ENCODE data around the gene MAP2K5.
"Not testable (repeated sequence)": the region's sequence is repeated elsewhere in the genome, so short reads cannot be mapped to it uniquely, and the experiment has no call there.

MAP2K5 gene

DNA sequence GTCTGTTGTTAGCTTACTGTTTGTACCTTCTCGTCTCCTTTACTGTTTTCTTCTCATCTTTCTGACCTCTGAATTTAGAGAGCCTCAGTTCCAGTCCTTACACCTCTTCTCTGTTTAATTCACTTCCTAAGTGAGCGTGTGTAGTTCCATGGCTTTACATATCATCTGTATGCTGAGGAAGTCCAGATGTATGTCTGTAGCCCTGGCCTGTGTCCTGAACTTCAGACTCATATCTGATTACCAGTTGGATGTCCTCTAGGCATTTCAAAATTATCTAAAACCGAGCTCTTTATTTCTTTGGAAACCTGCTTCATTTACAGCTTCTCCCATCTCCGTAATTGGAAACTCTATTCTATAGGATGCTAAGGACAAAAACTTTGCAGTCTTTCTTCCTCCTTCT is 75.8 kb downstream of the MAP2K5 start:
- ChIA-PET POLR2A (no interaction called here), CTCF (no interaction called here)
- H3K4me3 ChIP-seq (ENCODE audit: low read depth, low read length), result no peak overlapping the region
- DNase-seq (ENCODE audit: low read depth, low spot score), result no peak
- TF ChIP-seq, protein P1, sequence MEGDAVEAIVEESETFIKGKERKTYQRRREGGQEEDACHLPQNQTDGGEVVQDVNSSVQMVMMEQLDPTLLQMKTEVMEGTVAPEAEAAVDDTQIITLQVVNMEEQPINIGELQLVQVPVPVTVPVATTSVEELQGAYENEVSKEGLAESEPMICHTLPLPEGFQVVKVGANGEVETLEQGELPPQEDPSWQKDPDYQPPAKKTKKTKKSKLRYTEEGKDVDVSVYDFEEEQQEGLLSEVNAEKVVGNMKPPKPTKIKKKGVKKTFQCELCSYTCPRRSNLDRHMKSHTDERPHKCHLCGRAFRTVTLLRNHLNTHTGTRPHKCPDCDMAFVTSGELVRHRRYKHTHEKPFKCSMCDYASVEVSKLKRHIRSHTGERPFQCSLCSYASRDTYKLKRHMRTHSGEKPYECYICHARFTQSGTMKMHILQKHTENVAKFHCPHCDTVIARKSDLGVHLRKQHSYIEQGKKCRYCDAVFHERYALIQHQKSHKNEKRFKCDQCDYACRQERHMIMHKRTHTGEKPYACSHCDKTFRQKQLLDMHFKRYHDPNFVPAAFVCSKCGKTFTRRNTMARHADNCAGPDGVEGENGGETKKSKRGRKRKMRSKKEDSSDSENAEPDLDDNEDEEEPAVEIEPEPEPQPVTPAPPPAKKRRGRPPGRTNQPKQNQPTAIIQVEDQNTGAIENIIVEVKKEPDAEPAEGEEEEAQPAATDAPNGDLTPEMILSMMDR (IDR thresholded peaks at IDR 0.05; ENCODE audit: insufficient read depth, low read length, missing control alignments), result no peak

DNA sequence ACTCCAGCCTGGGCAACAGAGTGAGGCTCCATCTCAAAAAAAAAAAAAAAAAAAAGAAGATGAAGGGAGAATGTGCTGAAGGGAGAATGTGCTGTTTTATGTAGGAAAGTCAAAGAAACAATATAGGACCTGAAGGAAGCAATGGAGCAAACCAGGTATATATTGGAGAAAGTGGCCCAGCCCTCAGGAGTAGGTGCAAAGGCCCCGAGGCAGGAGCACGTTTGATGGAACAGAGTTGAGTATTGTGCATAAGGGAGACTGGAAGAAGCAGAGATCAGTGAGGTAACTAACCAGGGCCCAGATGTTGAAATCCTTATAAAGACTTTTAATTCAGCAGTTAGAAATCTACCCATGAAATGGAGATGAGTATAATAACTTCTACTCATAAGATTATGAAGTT is 79.6 kb downstream of the MAP2K5 start:
- POLR2A ChIA-PET, result no interaction called here
- DNase-seq (ENCODE audit: low read depth, low spot score), result no peak
- TF ChIP-seq, protein P1 (IDR thresholded peaks at IDR 0.05; ENCODE audit: insufficient read depth, low read length, missing control alignments), result no peak
- CTCF ChIA-PET, result no interaction called here
- H3K4me3 ChIP-seq (ENCODE audit: low read depth, low read length), result no peak overlapping the region

DNA sequence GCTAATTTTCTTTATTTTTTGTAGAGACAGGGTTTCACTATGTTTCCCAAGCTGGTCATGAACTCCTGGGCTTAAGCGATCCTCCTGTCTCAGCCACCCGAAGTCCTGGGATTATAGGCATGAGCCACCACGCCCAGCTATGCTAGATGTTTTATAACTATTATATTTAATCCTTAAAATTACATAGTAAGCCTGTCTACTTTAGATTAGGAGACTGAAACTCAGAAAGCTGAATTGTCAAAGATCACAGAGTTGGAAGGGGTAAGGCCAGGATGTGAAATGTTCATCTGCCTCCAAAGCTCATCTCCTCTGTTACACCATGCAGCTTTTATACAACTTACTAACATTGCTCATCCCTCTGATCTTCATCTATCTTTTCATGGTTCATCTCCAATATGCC is 89.8 kb downstream of the MAP2K5 start:
- ChIA-PET POLR2A (no interaction called here), CTCF (no interaction called here)
- TF ChIP-seq, protein P1 (IDR thresholded peaks at IDR 0.05; ENCODE audit: insufficient read depth, low read length, missing control alignments), result no peak
- H3K4me3 ChIP-seq (ENCODE audit: low read depth, low read length), result no peak overlapping the region
- no peak for DNase-seq (ENCODE audit: low read depth, low spot score)

DNA sequence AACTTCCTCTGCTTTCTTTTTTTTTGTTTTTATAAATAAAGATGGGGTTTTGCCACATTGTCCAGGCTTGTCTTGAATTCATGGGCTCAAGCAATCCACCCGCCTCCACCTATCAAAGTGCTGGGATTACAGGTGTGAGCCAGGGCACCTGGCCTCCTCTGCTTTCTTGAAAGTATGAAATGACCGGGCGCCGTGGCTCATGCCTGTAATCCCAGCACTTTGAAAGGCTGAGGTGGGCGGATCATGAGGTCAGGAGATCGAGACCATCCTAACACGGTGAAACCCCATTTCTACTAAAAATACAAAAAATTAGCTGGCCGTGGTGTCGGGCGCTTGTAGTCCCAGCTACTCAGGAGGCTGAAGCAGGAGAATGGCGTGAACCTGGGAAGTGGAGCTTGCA is 93.4 kb downstream of the MAP2K5 start:
- POLR2A ChIA-PET; DNase-seq (ENCODE audit: low read depth, low spot score); H3K4me3 ChIP-seq (ENCODE audit: low read depth, low read length); CTCF ChIA-PET: not testable (repeated sequence)

DNA sequence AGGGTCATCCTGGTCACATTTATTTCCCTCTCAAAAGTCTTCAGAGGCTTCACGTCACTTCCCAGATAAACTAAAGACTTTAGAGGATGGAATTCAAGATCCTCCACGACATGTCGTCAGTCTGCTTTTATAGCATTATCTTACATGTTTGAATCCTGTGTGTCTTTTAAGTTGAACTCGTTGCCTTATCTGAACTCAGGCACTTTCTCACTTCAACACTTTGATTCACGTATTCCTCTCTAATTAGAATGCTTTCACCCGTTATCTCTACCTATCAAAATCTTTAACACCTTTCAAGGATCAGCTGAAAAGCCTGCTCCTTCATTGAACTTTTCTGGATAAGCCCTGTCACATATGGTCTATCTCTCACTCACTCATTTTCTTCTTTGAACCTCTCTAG is 97.1 kb downstream of the MAP2K5 start:
- POLR2A ChIA-PET, result no interaction called here
- TF ChIP-seq, protein P1 (IDR thresholded peaks at IDR 0.05; ENCODE audit: insufficient read depth, low read length, missing control alignments), result no peak
- CTCF ChIA-PET, result no interaction called here
- no peak for DNase-seq (ENCODE audit: low read depth, low spot score)
- no peak overlapping the region for H3K4me3 ChIP-seq (ENCODE audit: low read depth, low read length)

DNA sequence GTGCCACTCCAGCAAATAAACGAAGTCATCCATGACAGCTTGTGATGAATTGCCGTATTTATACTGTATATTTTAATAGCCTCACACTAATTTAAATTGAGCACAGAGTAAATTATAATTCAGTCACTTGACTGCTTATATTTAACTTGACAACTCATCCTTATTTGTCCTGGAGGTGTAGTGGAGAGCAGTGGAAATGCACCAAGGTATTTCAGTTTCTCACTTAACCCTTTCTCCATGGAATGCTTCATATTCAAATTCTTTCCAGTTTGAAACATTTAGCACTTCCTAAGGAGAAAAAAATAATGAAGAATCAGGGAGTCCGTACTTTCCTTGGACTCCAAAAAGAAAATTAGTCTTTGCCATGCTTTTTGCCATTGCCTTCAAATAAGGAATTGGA is 99.0 kb downstream of the MAP2K5 start:
- H3K4me3 ChIP-seq (ENCODE audit: low read depth, low read length), result no peak overlapping the region
- DNase-seq (ENCODE audit: low read depth, low spot score), result no peak
- CTCF ChIA-PET, result no interaction called here
- TF ChIP-seq, protein P1 (IDR thresholded peaks at IDR 0.05; ENCODE audit: insufficient read depth, low read length, missing control alignments), result no peak
- POLR2A ChIA-PET, result no interaction called here

DNA sequence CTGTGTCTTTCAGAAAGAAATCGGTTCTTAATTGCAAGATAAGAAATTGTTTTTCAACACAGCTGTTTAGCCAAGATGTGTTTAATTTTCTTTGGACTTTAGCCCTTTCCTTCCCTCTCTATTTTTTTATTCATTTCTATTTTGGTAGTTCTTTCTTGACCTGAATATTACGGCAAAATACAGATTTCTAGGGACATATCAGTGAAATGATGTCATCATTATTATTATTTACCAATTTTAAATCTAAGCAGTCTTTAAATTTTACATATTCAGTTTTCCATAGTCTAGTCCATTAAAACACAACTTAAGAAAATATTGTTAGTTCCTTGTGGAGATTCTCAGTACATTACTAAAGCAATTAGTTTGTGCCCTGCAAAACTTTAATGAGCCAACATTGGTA is 104.3 kb downstream of the MAP2K5 start:
- DNase-seq (ENCODE audit: low read depth, low spot score), result no peak
- POLR2A ChIA-PET, result no interaction called here
- H3K4me3 ChIP-seq (ENCODE audit: low read depth, low read length), result no peak overlapping the region
- CTCF ChIA-PET, result no interaction called here
- TF ChIP-seq, protein P1 (IDR thresholded peaks at IDR 0.05; ENCODE audit: insufficient read depth, low read length, missing control alignments), result no peak

All from AG04449 (cell line).